PC-3 (cell line): ENCODE results near the gene PCCA.

ENCODE experiments used
- CTCF ChIP-seq: fragments of 300-600 bp; sonication (generic); conservative IDR thresholded peaks from 2 replicates; pipeline ENCODE4 v1.5.1; 2017; ENCODE audit warnings: antibody characterized with exemption, low read depth, mild to moderate bottlenecking, low read length
- EZH2phosphoT487 ChIP-seq: fragments of 300-600 bp; sonication (generic); IDR thresholded peaks from 2 replicates; pipeline ENCODE4 v1.6.1; 2018; ENCODE audit warnings: mild to moderate bottlenecking, antibody characterized with exemption, low read length, borderline replicate concordance

GRCh38 chr13:100315522-100315921 is 226.6 kb downstream of the PCCA start:
- no peak for TF ChIP-seq CTCF
- TF ChIP-seq EZH2phosphoT487: no peak
